ENCODE measurements around the gene PTPRU. TPM values are rescaled to one million over a fixed set of nuclear protein-coding genes. Genes with fewer than 3 reads are reported as not detected.

The PTPRU gene
- total and polyA plus RNA-seq, 9 donors = 8.0 to 14.6 (median 12.0) TPM

DNA sequence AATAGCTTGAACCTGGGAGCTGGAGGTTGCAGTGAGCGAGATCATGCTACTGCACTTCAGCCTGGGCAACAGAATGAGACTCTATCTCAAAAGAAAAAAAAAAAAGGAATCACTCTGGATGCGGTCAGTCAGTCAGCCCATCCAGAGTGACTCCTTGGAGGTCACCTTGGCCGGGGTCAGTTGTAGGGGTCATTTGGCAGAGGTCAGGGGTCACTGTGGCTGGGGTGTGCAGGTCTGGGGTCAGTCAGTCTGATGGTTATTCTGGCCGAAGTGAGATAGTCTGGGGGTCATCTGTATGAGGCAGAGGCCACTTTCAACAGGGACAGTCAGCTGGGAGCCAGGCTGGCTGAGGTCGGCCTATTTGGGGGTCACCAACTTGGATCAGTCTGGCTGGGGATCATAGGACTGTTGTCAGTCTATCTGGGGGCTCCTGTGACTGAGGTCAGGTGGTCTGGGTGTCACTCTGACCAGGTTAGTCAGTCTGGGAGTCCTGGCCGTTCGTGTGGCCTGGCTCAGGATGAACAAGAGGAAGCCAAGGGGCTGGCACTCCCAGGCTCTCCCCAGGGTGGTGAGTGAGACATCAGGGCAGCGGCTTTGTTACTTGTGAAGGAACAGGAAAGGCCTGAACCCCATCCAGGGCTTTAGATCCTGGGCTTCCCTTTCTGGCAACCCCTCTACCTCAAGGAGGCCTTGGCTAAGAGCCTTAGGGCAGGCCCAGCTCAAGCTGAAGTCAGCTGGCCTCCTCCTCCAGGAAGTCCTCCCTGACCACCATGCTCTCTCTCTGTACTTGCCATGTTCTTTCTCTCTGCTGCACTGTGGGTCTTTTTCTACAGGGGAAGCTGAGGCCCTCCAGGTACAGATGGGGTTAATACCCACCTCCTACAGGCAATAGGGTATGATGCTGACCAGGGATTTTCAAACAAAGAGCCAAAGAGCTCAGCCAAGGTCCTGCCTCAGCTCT is 15.1 kb downstream of the PTPRU start:
- no peak overlapping the region for H3K4me3 ChIP-seq (ENCODE audit: low read length)
- peaks cover 2% of the 10 kb centered on the region for H3K27me3 ChIP-seq (ENCODE audit: control insufficient read depth, insufficient read depth, low read length)
- H3K9me3 ChIP-seq (replicated peaks; ENCODE audit: control insufficient read depth, low read depth, low read length) = no peaks in the 10 kb centered on the region
- no peak overlapping the region for H3K27ac ChIP-seq (ENCODE audit: low read length)
- H3K4me1 ChIP-seq (ENCODE audit: control insufficient read depth, insufficient read depth, low read length) = no peaks in the 10 kb centered on the region
- H3K36me3 ChIP-seq (ENCODE audit: control insufficient read depth, insufficient read depth, low read length) = no peaks in the 10 kb centered on the region
- no peak for DNase-seq
- WGBS (ENCODE audit: insufficient coverage) = 78% methylated on average over 5 of the region's 8 CpGs

DNA sequence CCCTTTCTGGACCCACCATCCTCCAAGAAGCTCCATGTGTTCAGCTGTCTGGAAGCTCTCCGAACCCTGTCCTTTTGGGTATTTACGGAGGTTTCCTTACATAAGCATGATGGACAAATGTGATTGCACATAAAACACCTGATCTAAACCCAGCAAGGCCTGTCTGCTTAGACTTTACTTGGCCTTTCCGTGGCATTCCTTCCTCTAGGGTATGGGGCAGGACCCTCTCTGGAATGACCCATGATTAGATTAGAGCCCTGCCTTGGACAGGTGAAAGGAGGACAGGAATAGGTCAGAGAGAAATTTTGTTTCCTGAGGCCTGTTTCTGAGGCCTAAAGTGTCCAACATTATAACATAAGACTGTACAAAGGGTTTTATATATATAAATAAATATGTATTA is 16.9 kb downstream of the PTPRU start:
- no peaks in the 10 kb centered on the region for H3K36me3 ChIP-seq (ENCODE audit: control insufficient read depth, insufficient read depth, low read length)
- no peaks in the 10 kb centered on the region for H3K9me3 ChIP-seq (replicated peaks; ENCODE audit: control insufficient read depth, low read depth, low read length)
- H3K4me1 ChIP-seq (ENCODE audit: control insufficient read depth, insufficient read depth, low read length) = peaks cover 9% of the 10 kb centered on the region
- WGBS (ENCODE audit: insufficient coverage) = 100% methylated on average over 1 of the region's 3 CpGs
- no peak for DNase-seq
- H3K27me3 ChIP-seq (ENCODE audit: control insufficient read depth, insufficient read depth, low read length) = peaks cover 3% of the 10 kb centered on the region
- no peak overlapping the region for H3K4me3 ChIP-seq (ENCODE audit: low read length)
- H3K27ac ChIP-seq (ENCODE audit: low read length) = no peak overlapping the region

DNA sequence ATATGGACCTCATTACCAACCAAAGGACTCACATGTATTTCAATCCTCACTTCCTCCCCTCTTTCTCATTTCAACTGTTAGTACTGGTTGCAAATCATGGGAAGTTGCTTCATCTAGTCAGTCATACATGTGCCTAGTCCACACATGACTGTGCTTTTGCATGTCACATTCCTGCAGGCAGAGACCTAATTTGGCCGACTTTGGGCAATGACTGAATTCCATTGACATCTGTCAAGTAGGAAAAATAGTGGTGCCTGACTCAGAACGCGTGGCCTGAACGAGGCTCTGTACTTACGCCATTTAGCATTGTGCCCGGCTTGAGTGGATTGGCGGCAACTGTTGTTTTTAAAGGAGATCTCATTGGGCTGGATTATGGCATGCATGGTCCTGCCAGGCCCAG is 18.0 kb downstream of the PTPRU start:
- Histone ChIP-seq H3K27ac (ENCODE audit: low read length) (no peak overlapping the region), H3K9me3 (replicated peaks; ENCODE audit: control insufficient read depth, low read depth, low read length) (no peaks in the 10 kb centered on the region), H3K4me1 (ENCODE audit: control insufficient read depth, insufficient read depth, low read length) (peaks cover 13% of the 10 kb centered on the region), H3K4me3 (ENCODE audit: low read length) (no peak overlapping the region), H3K36me3 (ENCODE audit: control insufficient read depth, insufficient read depth, low read length) (no peaks in the 10 kb centered on the region), H3K27me3 (ENCODE audit: control insufficient read depth, insufficient read depth, low read length) (peaks cover 14% of the 10 kb centered on the region)
- WGBS (ENCODE audit: insufficient coverage) = 80% methylated on average over 7 of the region's 7 CpGs
- no peak for DNase-seq

DNA sequence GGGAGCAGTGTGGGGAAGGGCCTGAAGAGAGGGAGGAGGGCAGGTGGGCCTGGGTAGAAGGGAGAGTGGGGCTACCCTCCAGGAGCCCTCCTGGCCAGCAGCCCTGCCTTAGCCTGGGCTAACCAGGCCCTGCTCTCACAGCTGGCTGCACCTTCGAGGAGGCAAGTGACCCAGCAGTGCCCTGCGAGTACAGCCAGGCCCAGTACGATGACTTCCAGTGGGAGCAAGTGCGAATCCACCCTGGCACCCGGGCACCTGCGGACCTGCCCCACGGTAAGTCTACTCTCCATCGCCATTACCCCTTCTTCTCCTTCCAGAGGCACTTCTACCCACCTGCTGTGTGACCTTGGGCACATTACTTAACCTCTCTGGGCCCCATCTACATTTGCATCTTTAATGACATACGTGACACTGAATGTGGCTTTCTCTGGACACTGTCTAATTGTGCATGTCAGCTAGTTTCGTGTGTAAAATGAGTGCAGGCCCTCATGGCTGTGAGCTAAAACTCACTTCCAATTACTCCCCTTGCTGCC is 18.9 kb downstream of the PTPRU start:
- H3K27ac ChIP-seq (ENCODE audit: low read length) = no peak overlapping the region
- 91% methylated on average over 10 of the region's 10 CpGs for WGBS (ENCODE audit: insufficient coverage)
- DNase-seq = no peak
- peaks cover 19% of the 10 kb centered on the region for H3K27me3 ChIP-seq (ENCODE audit: control insufficient read depth, insufficient read depth, low read length)
- no peak overlapping the region for H3K4me3 ChIP-seq (ENCODE audit: low read length)
- no peaks in the 10 kb centered on the region for H3K9me3 ChIP-seq (replicated peaks; ENCODE audit: control insufficient read depth, low read depth, low read length)
- H3K36me3 ChIP-seq (ENCODE audit: control insufficient read depth, insufficient read depth, low read length) = no peaks in the 10 kb centered on the region
- H3K4me1 ChIP-seq (ENCODE audit: control insufficient read depth, insufficient read depth, low read length) = peaks cover 17% of the 10 kb centered on the region

DNA sequence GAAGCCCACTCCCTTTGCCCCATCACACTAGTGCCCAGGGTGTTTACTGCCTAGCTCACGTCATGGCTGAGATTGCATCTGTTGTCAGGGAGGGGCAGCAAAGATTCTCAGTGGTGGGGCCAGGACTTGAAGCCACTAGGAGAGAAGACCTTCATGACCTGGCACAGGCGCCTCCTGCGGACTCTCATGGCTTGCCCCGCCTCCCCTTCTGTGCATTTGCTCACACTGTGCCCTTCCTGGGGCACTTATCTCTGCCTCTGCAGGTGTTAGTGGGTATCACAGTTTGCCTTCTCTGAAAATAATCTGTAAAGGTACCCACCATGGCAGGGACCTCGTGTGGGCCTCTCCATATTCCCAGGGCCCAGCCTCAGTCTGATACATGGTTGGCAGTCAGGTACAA is 20.1 kb downstream of the PTPRU start:
- no peak overlapping the region for H3K4me3 ChIP-seq (ENCODE audit: low read length)
- no peak overlapping the region for H3K27ac ChIP-seq (ENCODE audit: low read length)
- no peak for DNase-seq
- H3K4me1 ChIP-seq (ENCODE audit: control insufficient read depth, insufficient read depth, low read length) = peaks cover 24% of the 10 kb centered on the region
- no peaks in the 10 kb centered on the region for H3K36me3 ChIP-seq (ENCODE audit: control insufficient read depth, insufficient read depth, low read length)
- H3K9me3 ChIP-seq (replicated peaks; ENCODE audit: control insufficient read depth, low read depth, low read length) = no peaks in the 10 kb centered on the region
- peaks cover 27% of the 10 kb centered on the region for H3K27me3 ChIP-seq (ENCODE audit: control insufficient read depth, insufficient read depth, low read length)
- WGBS (ENCODE audit: insufficient coverage) = 67% methylated on average over 4 of the region's 5 CpGs

DNA sequence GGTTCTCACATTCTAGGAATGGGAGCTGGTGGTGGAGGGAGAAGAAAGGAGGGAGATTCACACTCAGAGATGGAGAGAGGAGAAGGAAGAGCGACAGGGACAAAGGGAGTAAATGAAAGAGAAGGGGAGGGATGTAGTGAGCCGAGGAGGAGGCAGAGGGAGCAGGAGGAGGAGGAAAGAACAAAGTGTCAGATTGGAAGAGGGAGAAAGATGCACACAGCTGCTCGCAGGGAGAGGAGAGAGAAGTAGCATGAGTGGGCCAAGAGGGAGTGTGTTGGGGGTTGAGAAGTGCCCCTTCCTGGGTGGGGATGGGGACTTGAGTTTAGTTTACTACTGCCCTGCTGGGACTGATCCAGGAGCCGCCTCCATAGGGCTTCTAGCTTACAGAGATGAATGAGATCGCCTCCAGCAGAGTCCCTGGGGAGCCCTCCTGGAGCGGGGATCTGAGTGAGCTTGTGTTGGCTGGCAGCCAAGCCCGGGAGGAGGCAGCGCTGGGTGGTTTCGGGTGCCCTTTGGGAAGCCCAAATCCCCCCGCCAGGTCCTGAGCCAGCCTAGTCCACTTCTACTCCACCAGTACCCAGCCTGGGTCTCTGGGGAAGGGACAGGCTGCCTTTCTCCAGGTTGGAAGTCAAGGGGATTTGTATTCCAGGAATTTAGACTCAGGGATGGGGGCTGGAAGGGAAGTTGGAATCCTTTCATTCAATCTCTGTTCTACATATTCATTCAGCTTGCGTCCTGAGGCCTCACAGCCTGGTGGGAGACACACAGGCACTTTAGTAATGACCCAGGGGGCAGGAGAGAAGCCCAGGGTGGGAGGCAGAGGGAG is 20.9 kb downstream of the PTPRU start:
- H3K27ac ChIP-seq (ENCODE audit: low read length) = no peak overlapping the region
- H3K36me3 ChIP-seq (ENCODE audit: control insufficient read depth, insufficient read depth, low read length) = no peaks in the 10 kb centered on the region
- H3K27me3 ChIP-seq (ENCODE audit: control insufficient read depth, insufficient read depth, low read length) = peaks cover 27% of the 10 kb centered on the region
- WGBS (ENCODE audit: insufficient coverage) = 20% methylated on average over 5 of the region's 11 CpGs
- peaks cover 24% of the 10 kb centered on the region for H3K4me1 ChIP-seq (ENCODE audit: control insufficient read depth, insufficient read depth, low read length)
- H3K9me3 ChIP-seq (replicated peaks; ENCODE audit: control insufficient read depth, low read depth, low read length) = no peaks in the 10 kb centered on the region
- DNase-seq = peak; percentile 27
- no peak overlapping the region for H3K4me3 ChIP-seq (ENCODE audit: low read length)

DNA sequence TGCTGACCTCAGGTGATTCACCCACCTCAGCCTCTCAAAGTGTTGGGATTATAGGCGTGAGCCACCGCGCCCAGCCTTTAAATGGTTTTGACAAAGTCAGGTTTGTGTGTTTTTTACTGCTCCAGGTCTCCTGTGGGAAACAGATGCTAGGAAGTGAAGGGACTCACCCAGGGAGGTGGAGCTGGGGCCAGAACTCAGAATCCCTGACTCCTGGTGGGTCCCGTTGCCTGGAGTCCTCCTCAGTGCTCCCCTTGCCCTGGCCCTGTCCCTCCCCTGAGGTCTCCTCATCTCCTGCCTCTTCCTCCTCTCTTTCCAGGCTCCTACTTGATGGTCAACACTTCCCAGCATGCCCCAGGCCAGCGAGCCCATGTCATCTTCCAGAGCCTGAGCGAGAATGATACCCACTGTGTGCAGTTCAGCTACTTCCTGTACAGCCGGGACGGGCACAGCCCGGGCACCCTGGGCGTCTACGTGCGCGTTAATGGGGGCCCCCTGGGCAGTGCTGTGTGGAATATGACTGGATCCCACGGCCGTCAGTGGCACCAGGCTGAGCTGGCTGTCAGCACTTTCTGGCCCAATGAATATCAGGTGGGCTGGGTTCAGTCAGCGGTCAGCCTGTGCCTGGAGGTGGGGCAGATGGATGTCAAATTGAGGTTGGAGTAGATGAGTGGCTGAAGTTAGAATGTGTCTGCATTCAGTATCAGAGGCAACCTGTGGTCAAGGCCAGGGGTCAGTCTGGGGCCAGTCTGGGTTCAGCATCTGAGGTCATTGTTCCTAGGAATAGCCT is 22.1 kb downstream of the PTPRU start:
- WGBS (ENCODE audit: insufficient coverage) = 86% methylated on average over 16 of the region's 16 CpGs
- no peaks in the 10 kb centered on the region for H3K9me3 ChIP-seq (replicated peaks; ENCODE audit: control insufficient read depth, low read depth, low read length)
- no peak for DNase-seq
- peaks cover 27% of the 10 kb centered on the region for H3K27me3 ChIP-seq (ENCODE audit: control insufficient read depth, insufficient read depth, low read length)
- H3K4me3 ChIP-seq (ENCODE audit: low read length) = no peak overlapping the region
- H3K27ac ChIP-seq (ENCODE audit: low read length) = no peak overlapping the region
- H3K36me3 ChIP-seq (ENCODE audit: control insufficient read depth, insufficient read depth, low read length) = no peaks in the 10 kb centered on the region
- peaks cover 24% of the 10 kb centered on the region for H3K4me1 ChIP-seq (ENCODE audit: control insufficient read depth, insufficient read depth, low read length)

DNA sequence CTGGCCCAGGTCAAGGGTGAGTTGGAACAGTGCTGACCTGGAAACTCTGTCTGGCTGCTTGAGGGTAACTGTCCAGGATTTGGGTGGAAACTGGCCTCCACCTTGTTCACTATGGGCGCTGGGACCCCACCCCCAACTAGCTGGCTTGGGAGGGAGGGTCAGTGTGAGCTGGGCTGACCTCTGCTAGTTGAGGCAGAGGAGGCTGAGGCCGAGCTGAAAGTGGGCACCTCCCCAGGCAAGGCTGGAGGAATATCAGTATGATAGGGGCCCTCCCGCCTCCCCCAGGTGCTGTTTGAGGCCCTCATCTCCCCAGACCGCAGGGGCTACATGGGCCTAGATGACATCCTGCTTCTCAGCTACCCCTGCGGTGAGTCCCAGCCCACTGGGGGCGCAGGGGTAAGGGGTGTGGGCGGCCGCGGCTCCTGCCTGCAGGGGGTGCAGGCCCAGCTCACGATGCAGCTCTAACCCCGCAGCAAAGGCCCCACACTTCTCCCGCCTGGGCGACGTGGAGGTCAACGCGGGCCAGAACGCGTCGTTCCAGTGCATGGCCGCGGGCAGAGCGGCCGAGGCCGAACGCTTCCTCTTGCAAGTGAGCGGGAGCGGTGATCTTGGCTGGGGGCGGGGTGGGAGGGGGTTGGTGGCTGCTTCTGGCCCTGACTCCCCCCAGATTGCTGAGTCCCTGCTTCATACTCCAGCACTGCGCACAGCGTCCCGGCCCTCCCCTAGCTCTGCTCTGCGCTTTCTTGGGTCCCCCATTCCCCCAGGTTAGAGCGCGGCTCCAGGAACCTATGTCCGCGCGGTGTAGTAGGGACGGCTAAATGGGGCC is 22.9 kb downstream of the PTPRU start:
- no peaks in the 10 kb centered on the region for H3K36me3 ChIP-seq (ENCODE audit: control insufficient read depth, insufficient read depth, low read length)
- H3K27ac ChIP-seq (ENCODE audit: low read length) = no peak overlapping the region
- no peaks in the 10 kb centered on the region for H3K9me3 ChIP-seq (replicated peaks; ENCODE audit: control insufficient read depth, low read depth, low read length)
- DNase-seq = no peak
- 17% methylated on average over 16 of the region's 38 CpGs for WGBS (ENCODE audit: insufficient coverage)
- H3K4me3 ChIP-seq (ENCODE audit: low read length) = peak overlapping the region; percentile 44
- H3K4me1 ChIP-seq (ENCODE audit: control insufficient read depth, insufficient read depth, low read length) = peaks cover 24% of the 10 kb centered on the region
- peaks cover 27% of the 10 kb centered on the region for H3K27me3 ChIP-seq (ENCODE audit: control insufficient read depth, insufficient read depth, low read length)

DNA sequence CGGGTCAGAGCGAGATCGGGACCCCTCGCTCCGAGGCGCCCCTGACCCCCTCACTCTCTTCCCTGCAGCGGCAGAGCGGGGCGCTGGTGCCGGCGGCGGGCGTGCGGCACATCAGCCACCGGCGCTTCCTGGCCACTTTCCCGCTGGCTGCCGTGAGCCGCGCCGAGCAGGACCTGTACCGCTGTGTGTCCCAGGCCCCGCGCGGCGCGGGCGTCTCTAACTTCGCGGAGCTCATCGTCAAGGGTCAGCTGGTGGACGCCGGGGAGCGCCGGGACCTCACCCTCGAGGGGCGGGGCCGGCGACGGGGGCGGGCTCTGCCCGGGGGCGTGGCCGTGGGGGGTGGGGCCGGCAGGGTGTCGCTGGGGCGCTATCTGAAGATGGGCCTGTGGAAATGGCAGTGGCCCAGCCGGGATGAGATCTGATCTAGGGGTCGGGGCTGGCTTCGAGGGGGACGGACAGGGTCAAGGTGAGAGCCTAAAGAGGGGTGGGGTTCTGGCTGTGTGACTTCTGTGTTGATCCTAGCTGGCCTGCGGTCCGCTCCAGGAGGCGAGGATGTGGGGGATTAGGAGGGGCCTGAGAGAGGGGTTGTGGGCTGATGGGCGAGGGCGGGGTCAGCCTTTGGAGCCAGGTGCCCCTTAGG is 23.6 kb downstream of the PTPRU start:
- Histone ChIP-seq H3K27ac (ENCODE audit: low read length) (no peak overlapping the region), H3K36me3 (ENCODE audit: control insufficient read depth, insufficient read depth, low read length) (no peaks in the 10 kb centered on the region), H3K27me3 (ENCODE audit: control insufficient read depth, insufficient read depth, low read length) (peaks cover 27% of the 10 kb centered on the region), H3K4me1 (ENCODE audit: control insufficient read depth, insufficient read depth, low read length) (peaks cover 24% of the 10 kb centered on the region), H3K4me3 (ENCODE audit: low read length) (peak overlapping the region; percentile 44), H3K9me3 (replicated peaks; ENCODE audit: control insufficient read depth, low read depth, low read length) (no peaks in the 10 kb centered on the region)
- DNase-seq = peak; percentile 60
- WGBS (ENCODE audit: insufficient coverage) = 1% methylated on average over 53 of the region's 56 CpGs
